K562 (cell line): ENCODE data around the gene ZNF597. TPM values are rescaled to one million over a fixed set of nuclear protein-coding genes. Genes with fewer than 3 reads are reported as not detected.
A peak's percentile ranks its signal among the peaks of the same experiment; 100 is the strongest.

Experiments
- CBFB ChIP-seq: sonication (generic); formaldehyde crosslinking; IDR thresholded peaks from 2 replicates; pipeline ENCODE4 v1.4.0; 2020; ENCODE audit warnings: mild to moderate bottlenecking, missing genetic modification reagents
- E2F1 ChIP-seq: sonication (generic); formaldehyde crosslinking; IDR thresholded peaks from 2 replicates; pipeline ENCODE4 v1.8.1; 2023; ENCODE audit warnings: mild to moderate bottlenecking, missing genetic modification reagents, moderate library complexity
- MAZ ChIP-seq, 2 experiments: fragments of 450-650 bp in 1 of 2; sonication (generic) in 1 of 2; formaldehyde crosslinking; IDR thresholded peaks in 1 of 2; conservative IDR thresholded peaks in 1 of 2; 2 replicates each; pipeline versions ENCODE4 v1.4.0 to v1.5.0; 2020; ENCODE audit warnings: mild to moderate bottlenecking in 1 of 2, missing genetic modification reagents in 1 of 2
- PHF20 ChIP-seq: fragments of 450-650 bp; IDR thresholded peaks from 2 replicates; pipeline ENCODE4 v1.6.1; 2018; ENCODE audit not compliant: partially characterized antibody
- RB1 ChIP-seq: fragments of 450-650 bp; IDR thresholded peaks from 2 replicates; pipeline ENCODE4 v1.6.1; 2017; ENCODE audit warnings: low read depth, mild to moderate bottlenecking
- RNF219 ChIP-seq: fragments of 250-450 bp; sonication (Bioruptor Pico); IDR thresholded peaks from 2 replicates; pipeline ENCODE4 v1.5.0; 2022; ENCODE audit warnings: mild to moderate bottlenecking
- SIX5 ChIP-seq, 2 experiments: IDR thresholded peaks; 2 replicates each; pipeline ENCODE4 v1.6.1; 2011; ENCODE audit warnings: low read length in 2 of 2, borderline replicate concordance in 1 of 2, low read depth in 1 of 2, mild to moderate bottlenecking in 1 of 2, moderate library complexity in 1 of 2; ENCODE audit not compliant: insufficient read depth in 1 of 2
- SMAD4 ChIP-seq: fragments of 250-450 bp; sonication (Bioruptor Pico); conservative IDR thresholded peaks from 2 replicates; pipeline ENCODE4 v1.8.0; 2021; ENCODE audit warnings: inconsistent platforms, mild to moderate bottlenecking, moderate library complexity
- SP2 ChIP-seq: IDR thresholded peaks from 2 replicates; pipeline ENCODE4 v1.6.1; 2011; ENCODE audit warnings: mild to moderate bottlenecking, low read depth, low read length, moderate library complexity; ENCODE audit not compliant: poor library complexity, severe bottlenecking; ENCODE audit errors: extremely low read depth
- ZBTB40 ChIP-seq, 2 experiments: fragments of 450-650 bp in 1 of 2; sonication (generic) in 1 of 2; formaldehyde crosslinking in 1 of 2; IDR thresholded peaks; 2 replicates each; pipeline versions ENCODE4 v1.7.1 to v1.9.0; 2016 to 2022; ENCODE audit warnings: inconsistent platforms in 1 of 2, mild to moderate bottlenecking in 1 of 2, missing genetic modification reagents in 1 of 2
- ZNF316 ChIP-seq: fragments of 450-650 bp; IDR thresholded peaks from 2 replicates; pipeline ENCODE4 v1.6.1; 2016
- ZNF589 ChIP-seq: fragments of 200-800 bp; sonication (Bioruptor generic); IDR thresholded peaks from 2 replicates; pipeline ENCODE4 v1.6.1; 2016; ENCODE audit warnings: low read depth, missing genetic modification characterization, missing compliant biosample characterization
- polyA plus RNA-seq, 8 experiments: library from polyadenylated mRNA; depleted of rRNA in 4 of 8; stranded (reverse) in 5 of 8; unstranded in 3 of 8; fragments of >200 nt; fragmentation: Nextera tagmentation in 2 of 8; fragmentation: Illumina TruSeq in 1 of 8; extraction: Ambion mirVana in 2 of 8; extraction: Trizol in 1 of 8; gene quantifications; 2 replicates each; pipeline versions ENCODE4 v1.2.1 to v1.2.3, GENCODE V29; 2011 to 2014; ENCODE audit warnings: inconsistent platforms in 1 of 8, missing spikeins in 1 of 8
- total RNA-seq, 7 experiments: library from RNA; depleted of rRNA in 6 of 7; stranded (reverse); fragments of >200 nt in 6 of 7; fragmentation: Illumina TruSeq in 2 of 7; extraction: Trizol in 2 of 7; gene quantifications; 2 replicates each; pipeline versions ENCODE4 v1.2.1 to v1.2.3, GENCODE V29; 2011 to 2021; ENCODE audit warnings: low replicate concordance in 1 of 7

ZNF597 gene
- total and polyA plus RNA-seq, 9 of the 15 experiments (the other 6 are each of a cell fraction or from before 2014, with no cell fraction given), result 0.14 to 0.68 (median 0.42) TPM

GRCh38 chr16:3457434-3458252 lies 14.3 kb upstream of the ZNF597 start (continued):
- TF ChIP-seq ZBTB40 (IDR thresholded peaks at IDR 0.05), result peak; percentile 89
- TF ChIP-seq ZBTB40 (CRISPR knock-in tag; IDR thresholded peaks at IDR 0.05), result no peak
- TF ChIP-seq E2F1 (CRISPR knock-in tag), result peak; percentile 45; the same call in 1 of the 2 replicates
- TF ChIP-seq SP2, result peak; percentile 29
- 0 out of 2 replicates have a peak, but pooled peaks have one; percentile 30 for TF ChIP-seq ZNF589 (CRISPR knock-in tag)
- peak; percentile 13 to 51; a peak in 2 of 4 replicates for TF ChIP-seq SIX5 (IDR thresholded peaks at IDR 0.05; ENCODE audit: borderline replicate concordance in 1 of 2, insufficient read depth in 1 of 2, low read depth in 1 of 2, low read length in 2 of 2)
- peak; percentile 92 for TF ChIP-seq PHF20
- no peak for TF ChIP-seq RNF219
- peak; percentile 82; the same call in 1 of the 2 replicates for TF ChIP-seq RB1
- TF ChIP-seq SMAD4 (CRISPR knock-in tag), result peak; percentile 63
- peak; percentile 96 for TF ChIP-seq MAZ (CRISPR knock-in tag; conservative IDR thresholded peaks at IDR 0.05 in 1 of 2, IDR thresholded peaks at IDR 0.05 in 1 of 2)
- TF ChIP-seq CBFB, result no peak
- no peak for TF ChIP-seq ZNF316
